K562 (cell line): ENCODE results near the gene FBLN2.

Source experiments
- KLF6 ChIP-seq: fragments of 250-450 bp; sonication (Bioruptor Pico); IDR thresholded peaks from 2 replicates; pipeline ENCODE4 v1.4.0; 2020; ENCODE audit warnings: mild to moderate bottlenecking, moderate library complexity, borderline replicate concordance
- POLR2AphosphoS5 ChIP-seq: IDR thresholded peaks from 2 replicates; pipeline ENCODE4 v1.6.1; 2011; ENCODE audit warnings: mild to moderate bottlenecking, low read depth, low read length, moderate library complexity; ENCODE audit not compliant: control insufficient read depth, insufficient read depth
- RBM14 ChIP-seq: fragments of 200-400 bp; formaldehyde crosslinking; IDR thresholded peaks from 2 replicates; pipeline ENCODE4 v1.6.1; 2018; ENCODE audit warnings: low read depth, mild to moderate bottlenecking, low read length, moderate library complexity, borderline replicate concordance; ENCODE audit not compliant: insufficient read depth
- ZZZ3 ChIP-seq: fragments of 450-650 bp; IDR thresholded peaks from 2 replicates; pipeline ENCODE4 v1.6.1; 2016; ENCODE audit warnings: antibody characterized with exemption, mild to moderate bottlenecking, moderate library complexity

GRCh38 chr3:13530241-13531009 lies 18.5 kb upstream of the FBLN2 start:
- no peak for TF ChIP-seq POLR2AphosphoS5
- TF ChIP-seq KLF6 (CRISPR knock-in tag), result no peak
- TF ChIP-seq ZZZ3, result no peak
- no peak for TF ChIP-seq RBM14
